HepG2 (cell line): Measurements from ENCODE around the gene EEFSEC.

Experiments used
- FOXK1 ChIP-seq: sonication (generic); formaldehyde crosslinking; IDR thresholded peaks from 2 replicates; pipeline ENCODE4 v1.4.0; 2020; ENCODE audit warnings: low read depth, missing genetic modification reagents, borderline replicate concordance
- HIVEP1 ChIP-seq: sonication (generic); formaldehyde crosslinking; IDR thresholded peaks from 2 replicates; pipeline ENCODE4 v1.4.0; 2020; ENCODE audit warnings: mild to moderate bottlenecking, missing genetic modification reagents
- TF ChIP-seq, protein P1 (sequence below): sonication (generic); formaldehyde crosslinking; IDR thresholded peaks from 2 replicates; pipeline ENCODE4 v1.5.0; 2020; ENCODE audit warnings: mild to moderate bottlenecking, missing genetic modification reagents, moderate library complexity
- TF ChIP-seq, protein P2 (sequence below): sonication (generic); formaldehyde crosslinking; IDR thresholded peaks from 2 replicates; pipeline ENCODE4 v1.5.1; 2020; ENCODE audit warnings: mild to moderate bottlenecking, missing genetic modification reagents, moderate library complexity
- TF ChIP-seq, protein P3 (sequence below): sonication (generic); formaldehyde crosslinking; IDR thresholded peaks from 2 replicates; pipeline ENCODE4 v1.4.0; 2020; ENCODE audit warnings: missing genetic modification reagents

DNA sequence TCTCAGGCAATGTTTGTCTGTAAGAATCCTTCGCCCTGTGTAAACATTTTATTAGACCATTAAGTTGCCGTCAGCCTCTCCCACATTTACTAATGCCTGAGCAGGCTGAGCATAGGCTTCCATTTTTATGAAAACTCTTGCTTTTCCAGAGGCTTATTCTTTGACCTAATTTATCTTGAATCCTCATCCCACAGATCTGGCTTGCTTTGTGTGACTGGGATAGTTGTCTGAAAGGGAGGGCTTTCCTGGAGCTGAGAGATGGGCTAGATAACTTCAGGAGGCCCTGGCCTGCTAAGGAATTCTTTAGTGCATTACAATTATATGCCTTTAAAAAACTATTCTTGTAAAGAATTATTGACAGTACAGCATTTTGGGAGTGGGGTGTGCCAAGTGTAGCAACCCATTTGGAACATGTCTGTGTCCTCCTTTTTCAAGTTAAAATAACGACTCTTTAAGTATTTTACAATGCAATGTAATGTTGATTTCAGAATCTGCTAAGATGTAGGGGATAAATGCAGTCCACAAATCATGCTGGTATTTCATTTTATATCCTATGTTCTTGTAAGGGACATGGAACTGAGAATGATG, 52.4 kb downstream of the EEFSEC start:
- TF ChIP-seq FOXK1 (CRISPR knock-in tag) (no peak), HIVEP1 (no peak)
- TF ChIP-seq, protein P1, sequence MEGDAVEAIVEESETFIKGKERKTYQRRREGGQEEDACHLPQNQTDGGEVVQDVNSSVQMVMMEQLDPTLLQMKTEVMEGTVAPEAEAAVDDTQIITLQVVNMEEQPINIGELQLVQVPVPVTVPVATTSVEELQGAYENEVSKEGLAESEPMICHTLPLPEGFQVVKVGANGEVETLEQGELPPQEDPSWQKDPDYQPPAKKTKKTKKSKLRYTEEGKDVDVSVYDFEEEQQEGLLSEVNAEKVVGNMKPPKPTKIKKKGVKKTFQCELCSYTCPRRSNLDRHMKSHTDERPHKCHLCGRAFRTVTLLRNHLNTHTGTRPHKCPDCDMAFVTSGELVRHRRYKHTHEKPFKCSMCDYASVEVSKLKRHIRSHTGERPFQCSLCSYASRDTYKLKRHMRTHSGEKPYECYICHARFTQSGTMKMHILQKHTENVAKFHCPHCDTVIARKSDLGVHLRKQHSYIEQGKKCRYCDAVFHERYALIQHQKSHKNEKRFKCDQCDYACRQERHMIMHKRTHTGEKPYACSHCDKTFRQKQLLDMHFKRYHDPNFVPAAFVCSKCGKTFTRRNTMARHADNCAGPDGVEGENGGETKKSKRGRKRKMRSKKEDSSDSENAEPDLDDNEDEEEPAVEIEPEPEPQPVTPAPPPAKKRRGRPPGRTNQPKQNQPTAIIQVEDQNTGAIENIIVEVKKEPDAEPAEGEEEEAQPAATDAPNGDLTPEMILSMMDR (CRISPR knock-in tag): no peak
- TF ChIP-seq, protein P2, sequence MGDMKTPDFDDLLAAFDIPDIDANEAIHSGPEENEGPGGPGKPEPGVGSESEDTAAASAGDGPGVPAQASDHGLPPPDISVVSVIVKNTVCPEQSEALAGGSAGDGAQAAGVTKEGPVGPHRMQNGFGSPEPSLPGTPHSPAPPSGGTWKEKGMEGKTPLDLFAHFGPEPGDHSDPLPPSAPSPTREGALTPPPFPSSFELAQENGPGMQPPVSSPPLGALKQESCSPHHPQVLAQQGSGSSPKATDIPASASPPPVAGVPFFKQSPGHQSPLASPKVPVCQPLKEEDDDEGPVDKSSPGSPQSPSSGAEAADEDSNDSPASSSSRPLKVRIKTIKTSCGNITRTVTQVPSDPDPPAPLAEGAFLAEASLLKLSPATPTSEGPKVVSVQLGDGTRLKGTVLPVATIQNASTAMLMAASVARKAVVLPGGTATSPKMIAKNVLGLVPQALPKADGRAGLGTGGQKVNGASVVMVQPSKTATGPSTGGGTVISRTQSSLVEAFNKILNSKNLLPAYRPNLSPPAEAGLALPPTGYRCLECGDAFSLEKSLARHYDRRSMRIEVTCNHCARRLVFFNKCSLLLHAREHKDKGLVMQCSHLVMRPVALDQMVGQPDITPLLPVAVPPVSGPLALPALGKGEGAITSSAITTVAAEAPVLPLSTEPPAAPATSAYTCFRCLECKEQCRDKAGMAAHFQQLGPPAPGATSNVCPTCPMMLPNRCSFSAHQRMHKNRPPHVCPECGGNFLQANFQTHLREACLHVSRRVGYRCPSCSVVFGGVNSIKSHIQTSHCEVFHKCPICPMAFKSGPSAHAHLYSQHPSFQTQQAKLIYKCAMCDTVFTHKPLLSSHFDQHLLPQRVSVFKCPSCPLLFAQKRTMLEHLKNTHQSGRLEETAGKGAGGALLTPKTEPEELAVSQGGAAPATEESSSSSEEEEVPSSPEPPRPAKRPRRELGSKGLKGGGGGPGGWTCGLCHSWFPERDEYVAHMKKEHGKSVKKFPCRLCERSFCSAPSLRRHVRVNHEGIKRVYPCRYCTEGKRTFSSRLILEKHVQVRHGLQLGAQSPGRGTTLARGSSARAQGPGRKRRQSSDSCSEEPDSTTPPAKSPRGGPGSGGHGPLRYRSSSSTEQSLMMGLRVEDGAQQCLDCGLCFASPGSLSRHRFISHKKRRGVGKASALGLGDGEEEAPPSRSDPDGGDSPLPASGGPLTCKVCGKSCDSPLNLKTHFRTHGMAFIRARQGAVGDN (CRISPR knock-in tag): no peak
- TF ChIP-seq, protein P3, sequence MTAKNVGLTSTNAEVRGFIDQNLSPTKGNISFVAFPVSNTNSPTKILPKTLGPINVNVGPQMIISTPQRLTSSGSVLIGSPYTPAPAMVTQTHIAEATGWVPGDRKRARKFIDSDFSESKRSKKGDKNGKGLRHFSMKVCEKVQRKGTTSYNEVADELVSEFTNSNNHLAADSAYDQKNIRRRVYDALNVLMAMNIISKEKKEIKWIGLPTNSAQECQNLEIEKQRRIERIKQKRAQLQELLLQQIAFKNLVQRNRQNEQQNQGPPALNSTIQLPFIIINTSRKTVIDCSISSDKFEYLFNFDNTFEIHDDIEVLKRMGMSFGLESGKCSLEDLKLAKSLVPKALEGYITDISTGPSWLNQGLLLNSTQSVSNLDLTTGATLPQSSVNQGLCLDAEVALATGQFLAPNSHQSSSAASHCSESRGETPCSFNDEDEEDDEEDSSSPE: no peak
